Naive thymus-derived CD4-positive, alpha-beta T cell (primary cell): ENCODE measurements around the gene SEC22A. TPM values are rescaled to one million over a fixed set of nuclear protein-coding genes. Genes with fewer than 3 reads are reported as not detected.
A peak's percentile ranks its signal among the peaks of the same experiment; 100 is the strongest.

Experiments
- ATAC-seq: fragments of 150-1000 bp; cut with Tn5 transposase; 2 replicates; pipeline ENCODE4 v1.10.0; 2021; ENCODE audit warnings: mild to moderate bottlenecking, moderate library complexity
- CTCF ChIA-PET: fragments of 350-600 bp; sonication (Branson Sonifier 250); formaldehyde crosslinking; loops from one replicate; lab custom pipeline; 2021; ENCODE audit warnings: antibody characterized with exemption; lab: Charles Lee
- POLR2A ChIA-PET: fragments of 350-600 bp; sonication (Branson Sonifier 250); formaldehyde crosslinking; loops from one replicate; lab custom pipeline; 2021; ENCODE audit warnings: antibody characterized with exemption, inconsistent platforms; lab: Charles Lee
- DNase-seq, 9 donors: peaks; one replicate each; pipeline versions ENCODE4 v3.0.0 to v3.0.0-alpha.2; 2020 to 2022; ENCODE audit warnings: mixed read lengths in 1 of 9
- H3K27ac ChIP-seq: one replicate; pipeline ENCODE4 v1.7.0; 2013; ENCODE audit warnings: mild to moderate bottlenecking, low read depth, low read length, moderate library complexity
- H3K27me3 ChIP-seq, 2 donors: one replicate each; pipeline ENCODE4 v1.7.0; 2013; ENCODE audit warnings: low read length in 2 of 2, mild to moderate bottlenecking in 2 of 2, moderate library complexity in 2 of 2; ENCODE audit not compliant: control insufficient read depth in 2 of 2, insufficient read depth in 2 of 2
- H3K36me3 ChIP-seq, 3 experiments: 1 replicate in 2 of 3; 2 replicates in 1 of 3; pipeline ENCODE4 v1.7.0; 2013; ENCODE audit warnings: low read length in 3 of 3, mild to moderate bottlenecking in 3 of 3, moderate library complexity in 1 of 3; ENCODE audit not compliant: insufficient read depth in 3 of 3, control insufficient read depth in 2 of 3
- H3K4me1 ChIP-seq, 2 donors: one replicate each; pipeline ENCODE4 v1.7.0; 2013; ENCODE audit warnings: low read length in 2 of 2, mild to moderate bottlenecking in 2 of 2, moderate library complexity in 1 of 2; ENCODE audit not compliant: control insufficient read depth in 2 of 2, insufficient read depth in 2 of 2
- H3K4me3 ChIP-seq: 2 replicates; pipeline ENCODE4 v1.7.0; 2013; ENCODE audit warnings: mild to moderate bottlenecking, low read length
- H3K9me3 ChIP-seq, 3 experiments: 1 replicate in 2 of 3; 2 replicates in 1 of 3; pipeline ENCODE4 v1.7.0; 2013; ENCODE audit warnings: low read length in 3 of 3; ENCODE audit not compliant: control insufficient read depth in 2 of 3
- H3K27ac Mint-ChIP-seq, 9 donors: one replicate each; pipeline ENCODE4 v1.8.0; 2020 to 2022; ENCODE audit warnings: mixed read lengths in 9 of 9, mild to moderate bottlenecking in 8 of 9, moderate library complexity in 5 of 9, inconsistent platforms in 2 of 9
- H3K27me3 Mint-ChIP-seq, 5 donors: one replicate each; pipeline ENCODE4 v1.8.0; 2021 to 2022; ENCODE audit warnings: mixed read lengths in 5 of 5, mild to moderate bottlenecking in 1 of 5
- H3K36me3 Mint-ChIP-seq, 5 donors: one replicate each; pipeline ENCODE4 v1.8.0; 2020 to 2022; ENCODE audit warnings: mixed read lengths in 5 of 5, mild to moderate bottlenecking in 3 of 5, inconsistent platforms in 1 of 5
- H3K4me1 Mint-ChIP-seq, 7 donors: one replicate each; pipeline ENCODE4 v1.8.0; 2020 to 2022; ENCODE audit warnings: mixed read lengths in 7 of 7, mild to moderate bottlenecking in 3 of 7, inconsistent platforms in 1 of 7
- H3K4me3 Mint-ChIP-seq, 10 donors: one replicate each; pipeline ENCODE4 v1.8.0; 2020 to 2022; ENCODE audit warnings: mild to moderate bottlenecking in 10 of 10, mixed read lengths in 10 of 10, moderate library complexity in 6 of 10, inconsistent platforms in 2 of 10
- H3K9me3 Mint-ChIP-seq, 11 donors: one replicate each; pipeline ENCODE4 v1.8.0; 2020 to 2022; ENCODE audit warnings: mixed read lengths in 11 of 11, mild to moderate bottlenecking in 4 of 11, inconsistent platforms in 1 of 11, moderate library complexity in 1 of 11
- intact Hi-C, 2 donors: fragments of 100-400 bp; cut with micrococcal nuclease; formaldehyde crosslinking; loops; one replicate each; pipeline ENCODE4 v1.15.1; 2023
- polyA plus RNA-seq, 2 donors: library from polyadenylated mRNA; unstranded; fragments of 300-500 nt; fragmentation: Illumina TruSeq; gene quantifications; one replicate each; pipeline ENCODE4 v1.2.3, GENCODE V29; 2021
- total RNA-seq, 6 experiments: library from RNA in 5 of 6; stranded (reverse) in 5 of 6; gene quantifications; 1 replicate in 5 of 6; 2 replicates in 1 of 6; pipeline ENCODE4 v1.2.3 and lab custom pipeline; 2021 to 2026

The SEC22A gene
- total and polyA plus RNA-seq, 7 experiments from 2014 or later: 14.0 to 20.1 (median 16.1) TPM

GRCh38 chr3:123161167-123161566 lies 40.6 kb upstream of the SEC22A start:
- H3K4me3 ChIP-seq: no peak overlapping the region
- peaks cover 0 to 30% (median 0%) of the 10 kb centered on the region in 3 experiments for H3K36me3 ChIP-seq
- ChIA-PET POLR2A (no interaction called here), CTCF (no interaction called here)
- H3K27ac Mint-ChIP-seq: no peak overlapping the region
- no peaks in the 10 kb centered on the region for H3K4me1 ChIP-seq
- no peaks in the 10 kb centered on the region for H3K27me3 ChIP-seq
- no peaks in the 10 kb centered on the region for H3K9me3 ChIP-seq
- no peak overlapping the region for H3K27ac ChIP-seq
- peaks cover 0 to 2% (median 0%) of the 10 kb centered on the region in 7 donors for H3K4me1 Mint-ChIP-seq
- peaks cover 0 to 6% (median 3%) of the 10 kb centered on the region in 11 donors for H3K9me3 Mint-ChIP-seq
- H3K27me3 Mint-ChIP-seq: no peaks in the 10 kb centered on the region
- ATAC-seq (no peak), DNase-seq (no peak)
- intact Hi-C loops: no loop called here
- H3K4me3 Mint-ChIP-seq: no peak overlapping the region
- peaks cover 20 to 81% (median 45%) of the 10 kb centered on the region in 5 donors for H3K36me3 Mint-ChIP-seq

GRCh38 chr3:123163141-123163540 lies 38.6 kb upstream of the SEC22A start:
- peaks cover 0 to 24% (median 0%) of the 10 kb centered on the region in 3 experiments for H3K36me3 ChIP-seq
- intact Hi-C loops: no loop called here
- H3K27ac ChIP-seq: no peak overlapping the region
- no peaks in the 10 kb centered on the region for H3K4me1 ChIP-seq
- DNase-seq (no peak), ATAC-seq (no peak)
- ChIA-PET POLR2A (no interaction called here), CTCF (no interaction called here)
- Mint-ChIP-seq H3K27me3 (no peaks in the 10 kb centered on the region), H3K27ac (peak overlapping the region in 1 of 9 donors; percentile 37), H3K36me3 (peaks cover 23 to 81% (median 53%) of the 10 kb centered on the region in 5 donors), H3K9me3 (peaks cover 0 to 14% (median 4%) of the 10 kb centered on the region in 11 donors), H3K4me1 (no peaks in the 10 kb centered on the region), H3K4me3 (no peak overlapping the region)
- no peaks in the 10 kb centered on the region for H3K9me3 ChIP-seq
- no peak overlapping the region for H3K4me3 ChIP-seq
- no peaks in the 10 kb centered on the region for H3K27me3 ChIP-seq

- DNase-seq: no peak
- Mint-ChIP-seq H3K27ac (no peak overlapping the region), H3K36me3 (peaks cover 20 to 67% (median 53%) of the 10 kb centered on the region in 5 donors), H3K9me3 (peaks cover 0 to 14% (median 4%) of the 10 kb centered on the region in 11 donors), H3K4me1 (peaks cover 0 to 2% (median 0%) of the 10 kb centered on the region in 7 donors), H3K4me3 (no peak overlapping the region), H3K27me3 (no peaks in the 10 kb centered on the region)
- ATAC-seq: no peak
- no peaks in the 10 kb centered on the region for H3K9me3 ChIP-seq
- no peaks in the 10 kb centered on the region for H3K27me3 ChIP-seq
- peaks cover 0 to 24% (median 0%) of the 10 kb centered on the region in 3 experiments for H3K36me3 ChIP-seq
- intact Hi-C loops: no loop called here
- CTCF ChIA-PET: no interaction called here
- no peak overlapping the region for H3K27ac ChIP-seq
- H3K4me3 ChIP-seq: no peak overlapping the region
- POLR2A ChIA-PET: no interaction called here
- no peaks in the 10 kb centered on the region for H3K4me1 ChIP-seq
Observed at GRCh38 chr3:123165163-123165562, 36.6 kb upstream of the SEC22A start.

GRCh38 chr3:123167686-123168085 lies 34.1 kb upstream of the SEC22A start:
- H3K9me3 ChIP-seq: no peaks in the 10 kb centered on the region
- peaks cover 0 to 14% (median 4%) of the 10 kb centered on the region in 11 donors for H3K9me3 Mint-ChIP-seq
- peaks cover 16 to 51% (median 45%) of the 10 kb centered on the region in 5 donors for H3K36me3 Mint-ChIP-seq
- POLR2A ChIA-PET: no interaction called here
- intact Hi-C loops: no loop called here
- H3K4me1 Mint-ChIP-seq: peaks cover 0 to 2% (median 0%) of the 10 kb centered on the region in 7 donors
- no peak overlapping the region for H3K4me3 ChIP-seq
- H3K27me3 ChIP-seq: no peaks in the 10 kb centered on the region
- H3K27ac ChIP-seq: no peak overlapping the region
- no peaks in the 10 kb centered on the region for H3K4me1 ChIP-seq
- peaks cover 0 to 14% (median 0%) of the 10 kb centered on the region in 3 experiments for H3K36me3 ChIP-seq
- CTCF ChIA-PET: no interaction called here
- ATAC-seq (no peak), DNase-seq (no peak)
- H3K27me3 Mint-ChIP-seq: no peaks in the 10 kb centered on the region
- H3K4me3 Mint-ChIP-seq: no peak overlapping the region
- H3K27ac Mint-ChIP-seq: no peak overlapping the region

- ATAC-seq (no peak), DNase-seq (no peak)
- Mint-ChIP-seq H3K36me3 (peaks cover 16 to 49% (median 41%) of the 10 kb centered on the region in 5 donors), H3K4me1 (peaks cover 0 to 2% (median 0%) of the 10 kb centered on the region in 7 donors), H3K9me3 (peaks cover 0 to 14% (median 4%) of the 10 kb centered on the region in 11 donors), H3K4me3 (no peak overlapping the region), H3K27ac (no peak overlapping the region), H3K27me3 (no peaks in the 10 kb centered on the region)
- no peaks in the 10 kb centered on the region for H3K9me3 ChIP-seq
- peaks cover 0 to 10% (median 0%) of the 10 kb centered on the region in 3 experiments for H3K36me3 ChIP-seq
- H3K27ac ChIP-seq: no peak overlapping the region
- CTCF ChIA-PET: no interaction called here
- H3K27me3 ChIP-seq: no peaks in the 10 kb centered on the region
- H3K4me1 ChIP-seq: no peaks in the 10 kb centered on the region
- intact Hi-C loops: no loop called here
- POLR2A ChIA-PET: no interaction called here
- H3K4me3 ChIP-seq: no peak overlapping the region
Observed at GRCh38 chr3:123168122-123168521, 33.6 kb upstream of the SEC22A start.

- Mint-ChIP-seq H3K4me1 (peaks cover 0 to 2% (median 0%) of the 10 kb centered on the region in 7 donors), H3K27ac (no peak overlapping the region), H3K4me3 (no peak overlapping the region), H3K36me3 (peaks cover 16 to 48% (median 36%) of the 10 kb centered on the region in 5 donors), H3K27me3 (no peaks in the 10 kb centered on the region), H3K9me3 (peaks cover 0 to 14% (median 4%) of the 10 kb centered on the region in 11 donors)
- Histone ChIP-seq H3K36me3 (peaks cover 0 to 6% (median 0%) of the 10 kb centered on the region in 3 experiments), H3K27ac (no peak overlapping the region), H3K9me3 (no peaks in the 10 kb centered on the region), H3K4me1 (no peaks in the 10 kb centered on the region), H3K4me3 (no peak overlapping the region), H3K27me3 (no peaks in the 10 kb centered on the region)
- ChIA-PET CTCF (no interaction called here), POLR2A (no interaction called here)
- intact Hi-C loops: no loop called here
- ATAC-seq (no peak), DNase-seq (no peak)
Observed at GRCh38 chr3:123168605-123169004, 33.1 kb upstream of the SEC22A start.

- no peaks in the 10 kb centered on the region for H3K4me1 ChIP-seq
- intact Hi-C loops: no loop called here
- no peak for ATAC-seq
Observed at GRCh38 chr3:123169492-123169929, 32.2 kb upstream of the SEC22A start.

More at GRCh38 chr3:123169492-123169929, 32.2 kb upstream of the SEC22A start:
- CTCF ChIA-PET: no interaction called here
- Mint-ChIP-seq H3K4me3 (no peak overlapping the region), H3K4me1 (peaks cover 0 to 2% (median 0%) of the 10 kb centered on the region in 7 donors), H3K27ac (no peak overlapping the region), H3K36me3 (peaks cover 10 to 39% (median 27%) of the 10 kb centered on the region in 5 donors), H3K9me3 (peaks cover 0 to 14% (median 4%) of the 10 kb centered on the region in 11 donors), H3K27me3 (no peaks in the 10 kb centered on the region)
- no peak overlapping the region for H3K4me3 ChIP-seq
- no peak for DNase-seq
- POLR2A ChIA-PET: no interaction called here
- H3K36me3 ChIP-seq: peaks cover 0 to under 1% (median 0%) of the 10 kb centered on the region in 3 experiments
- no peaks in the 10 kb centered on the region for H3K9me3 ChIP-seq
- H3K27ac ChIP-seq: no peak overlapping the region
- no peaks in the 10 kb centered on the region for H3K27me3 ChIP-seq
